ENCODE measurements around the gene SMIM9.

SMIM9 gene

DNA sequence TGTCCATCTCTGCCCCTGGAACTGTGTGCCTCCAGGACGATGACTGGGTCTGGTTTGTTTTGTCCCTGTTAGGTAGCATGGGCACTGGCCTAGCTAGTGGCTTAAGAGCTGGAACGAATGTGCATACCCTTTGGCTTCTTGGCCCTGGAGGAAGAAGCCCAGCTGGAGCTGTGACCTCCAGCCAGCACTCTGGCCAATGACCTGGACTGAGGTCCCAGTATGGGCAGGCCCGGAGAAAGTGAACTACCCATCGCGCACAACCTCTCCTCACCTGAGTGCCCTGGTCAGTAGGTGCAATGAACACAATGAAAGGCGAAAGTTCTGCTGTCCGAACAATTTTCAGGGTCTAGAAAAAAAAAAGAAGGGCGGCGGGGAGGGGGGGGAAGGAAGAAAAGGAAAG lies 53.5 kb downstream of the SMIM9 start:
- DNase-seq (ENCODE audit: low read depth in 2 of 2), result no peak

DNA sequence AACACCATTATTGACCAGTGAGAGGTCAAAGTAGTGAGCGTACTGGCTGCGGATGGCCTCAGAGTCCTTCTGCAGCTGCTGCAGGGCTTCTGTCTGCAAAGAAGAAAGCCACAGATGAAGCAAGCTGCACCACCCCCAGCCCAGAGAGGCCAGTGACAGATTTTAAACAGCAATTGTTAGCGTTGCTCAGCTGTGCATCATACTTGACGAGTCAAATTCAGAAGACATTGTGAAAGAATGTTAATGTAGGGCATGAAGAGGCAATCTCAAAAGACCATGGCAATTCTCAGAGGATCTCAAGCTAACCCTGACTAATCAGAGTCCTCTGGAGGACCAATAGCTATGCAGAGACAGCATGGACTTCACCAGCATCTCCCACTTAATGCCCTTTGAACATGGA lies 55.2 kb downstream of the SMIM9 start:
- DNase-seq (ENCODE audit: low read depth in 2 of 2), result no peak

GRCh38 chrX:154776753-154777152 lies 57.7 kb downstream of the SMIM9 start:
- DNase-seq (ENCODE audit: low read depth in 2 of 2), result no peak

GRCh38 chrX:154775419-154776349 lies 58.8 kb downstream of the SMIM9 start:
- peak; percentile 32 to 45 for DNase-seq (ENCODE audit: low read depth in 2 of 2)

DNA sequence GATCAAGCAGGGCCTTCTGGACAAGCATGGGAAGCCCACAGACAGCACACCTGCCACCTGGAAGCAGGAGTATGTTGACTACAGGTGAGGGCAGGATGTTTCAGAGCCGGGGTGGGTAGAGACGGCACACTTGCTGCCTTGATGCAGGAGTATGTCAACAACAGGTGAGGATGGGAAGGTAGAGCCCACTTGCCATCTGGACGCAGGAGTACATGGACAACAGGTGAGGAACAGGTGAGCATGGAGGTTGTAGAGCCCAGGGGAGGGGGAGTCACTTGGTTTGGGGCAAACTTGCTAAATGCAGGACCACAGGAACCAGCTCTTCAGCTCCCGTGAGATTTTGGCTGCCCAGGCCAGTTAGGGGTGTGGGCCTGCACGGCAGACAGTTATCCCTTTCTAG lies 59.8 kb downstream of the SMIM9 start:
- no peak for DNase-seq (ENCODE audit: low read depth in 2 of 2)
